Activated naive CD4-positive, alpha-beta T cell treated with anti-CD3 and anti-CD28 coated beads, Interleukin-2, amount 10 ng/mL, durations not matched to agents 7 days and 5 days (primary cell): ENCODE results near the gene LIPH.
"Not testable (repeated sequence)": the region's sequence is repeated elsewhere in the genome, so short reads cannot be mapped to it uniquely, and the experiment has no call there.

ENCODE experiments used
- CTCF ChIA-PET: fragments of 350-600 bp; sonication (Branson Sonifier 250); formaldehyde crosslinking; loops from one replicate; lab custom pipeline; 2021; ENCODE audit warnings: antibody characterized with exemption; lab: Charles Lee
- DNase-seq: peaks from one replicate; pipeline ENCODE4 v3.0.0-alpha.2; 2020
- H3K27ac Mint-ChIP-seq: one replicate; pipeline ENCODE4 v1.8.0; 2021; ENCODE audit warnings: mild to moderate bottlenecking, moderate library complexity, mixed read lengths
- H3K27me3 Mint-ChIP-seq: one replicate; pipeline ENCODE4 v1.8.0; 2021; ENCODE audit warnings: mild to moderate bottlenecking, mixed read lengths
- H3K36me3 Mint-ChIP-seq: one replicate; pipeline ENCODE4 v1.8.0; 2021; ENCODE audit warnings: mixed read lengths
- H3K4me1 Mint-ChIP-seq: one replicate; pipeline ENCODE4 v1.8.0; 2021; ENCODE audit warnings: mixed read lengths
- H3K4me3 Mint-ChIP-seq: one replicate; pipeline ENCODE4 v1.8.0; 2021; ENCODE audit warnings: mild to moderate bottlenecking, moderate library complexity, mixed read lengths
- H3K9me3 Mint-ChIP-seq: one replicate; pipeline ENCODE4 v1.8.0; 2021; ENCODE audit warnings: mixed read lengths

The LIPH gene

GRCh38 chr3:185489462-185489861, 62.9 kb downstream of the LIPH start:
- Mint-ChIP-seq H3K9me3 (no peaks in the 10 kb centered on the region), H3K27me3 (no peaks in the 10 kb centered on the region), H3K4me3 (no peak overlapping the region), H3K36me3 (peaks cover 37% of the 10 kb centered on the region), H3K4me1 (peaks cover 22% of the 10 kb centered on the region), H3K27ac (no peak overlapping the region)
- DNase-seq = no peak
- CTCF ChIA-PET = no interaction called here

GRCh38 chr3:185488465-185488864, 63.9 kb downstream of the LIPH start:
- Mint-ChIP-seq H3K27me3 (no peaks in the 10 kb centered on the region), H3K4me1 (peaks cover 21% of the 10 kb centered on the region), H3K27ac (no peak overlapping the region), H3K4me3 (no peak overlapping the region), H3K9me3 (no peaks in the 10 kb centered on the region), H3K36me3 (peaks cover 31% of the 10 kb centered on the region)
- no peak for DNase-seq
- CTCF ChIA-PET = interaction anchor here (1.4 kb wide), 1 partner anchor 28 kb away, joined by 4 read pairs; no protein-coding TSS in a partner anchor

DNA sequence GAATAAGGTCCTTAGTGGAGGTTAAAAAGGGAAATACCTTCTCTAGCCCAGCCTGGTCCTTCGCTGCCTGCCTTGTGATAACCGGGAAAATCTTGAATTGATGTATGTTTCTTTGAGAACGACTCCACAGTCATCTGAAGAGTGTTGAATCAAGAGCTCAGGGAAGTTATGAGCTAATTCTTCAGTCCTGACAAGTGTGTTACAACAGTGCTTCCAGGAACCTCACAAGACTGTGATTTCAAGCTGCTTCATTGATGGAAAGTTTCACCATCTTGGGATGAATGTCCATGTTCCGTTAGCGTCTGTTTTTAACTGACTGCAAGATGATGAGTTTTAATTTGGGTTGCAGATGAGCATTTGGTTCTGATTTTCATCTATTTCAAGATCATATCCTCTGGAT, 66.0 kb downstream of the LIPH start:
- peaks cover 18% of the 10 kb centered on the region for H3K4me1 Mint-ChIP-seq
- CTCF ChIA-PET = no interaction called here
- H3K27me3 Mint-ChIP-seq = no peaks in the 10 kb centered on the region
- H3K9me3 Mint-ChIP-seq = peaks cover 3% of the 10 kb centered on the region
- no peak overlapping the region for H3K27ac Mint-ChIP-seq
- no peak overlapping the region for H3K4me3 Mint-ChIP-seq
- peaks cover 37% of the 10 kb centered on the region for H3K36me3 Mint-ChIP-seq
- no peak for DNase-seq

- CTCF ChIA-PET = no interaction called here
- DNase-seq = no peak
- Mint-ChIP-seq H3K27ac (no peak overlapping the region), H3K9me3 (peaks cover 5% of the 10 kb centered on the region), H3K4me1 (peaks cover 16% of the 10 kb centered on the region), H3K27me3 (no peaks in the 10 kb centered on the region), H3K36me3 (peaks cover 38% of the 10 kb centered on the region), H3K4me3 (no peak overlapping the region)
Measured at GRCh38 chr3:185484296-185484695, 68.1 kb downstream of the LIPH start.

GRCh38 chr3:185479373-185479945, 72.9 kb downstream of the LIPH start:
- Mint-ChIP-seq H3K9me3 (peaks cover 5% of the 10 kb centered on the region), H3K4me3 (no peak overlapping the region), H3K4me1 (peaks cover 16% of the 10 kb centered on the region), H3K27me3 (no peaks in the 10 kb centered on the region), H3K36me3 (peaks cover 30% of the 10 kb centered on the region), H3K27ac (no peak overlapping the region)
- CTCF ChIA-PET = interaction anchor here (1.0 kb wide), 1 partner anchor 10 kb away, joined by 3 read pairs; no protein-coding TSS in a partner anchor
- no peak for DNase-seq

DNA sequence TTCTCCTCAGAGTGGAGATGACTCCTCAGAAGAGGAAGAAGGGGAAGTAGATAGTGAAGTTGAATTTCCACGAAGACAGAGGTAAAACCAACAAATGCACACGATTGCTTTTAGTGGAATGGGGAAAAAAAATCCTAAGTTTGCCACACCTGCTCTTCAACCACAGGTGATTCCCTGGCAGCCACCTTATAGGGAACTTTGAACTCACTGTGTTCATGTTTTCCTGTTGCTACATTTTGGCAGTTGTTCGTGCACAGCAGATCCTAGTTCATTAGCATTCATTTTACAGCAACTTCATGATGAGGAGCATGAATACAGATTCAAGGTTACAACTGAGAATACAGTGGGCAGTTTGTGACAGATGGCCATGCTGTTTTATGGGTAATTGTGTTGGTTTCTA, 75.1 kb downstream of the LIPH start:
- Mint-ChIP-seq H3K4me1 (peaks cover under 1% of the 10 kb centered on the region), H3K27me3 (no peaks in the 10 kb centered on the region), H3K4me3 (no peak overlapping the region), H3K36me3 (peaks cover 18% of the 10 kb centered on the region), H3K27ac (no peak overlapping the region), H3K9me3 (peaks cover 2% of the 10 kb centered on the region)
- CTCF ChIA-PET = interaction anchor here (1.3 kb wide), 1 partner anchor 98 kb away, joined by 3 read pairs; no protein-coding TSS in a partner anchor
- no peak for DNase-seq

- not testable (repeated sequence) for H3K4me1 Mint-ChIP-seq, DNase-seq, H3K4me3 Mint-ChIP-seq, H3K36me3 Mint-ChIP-seq, H3K27me3 Mint-ChIP-seq, H3K27ac Mint-ChIP-seq, H3K9me3 Mint-ChIP-seq
- CTCF ChIA-PET = interaction anchor here (1.0 kb wide), 1 partner anchor 100 kb away, joined by 5 read pairs; no protein-coding TSS in a partner anchor
Measured at GRCh38 chr3:185474922-185475321, 77.5 kb downstream of the LIPH start.

DNA sequence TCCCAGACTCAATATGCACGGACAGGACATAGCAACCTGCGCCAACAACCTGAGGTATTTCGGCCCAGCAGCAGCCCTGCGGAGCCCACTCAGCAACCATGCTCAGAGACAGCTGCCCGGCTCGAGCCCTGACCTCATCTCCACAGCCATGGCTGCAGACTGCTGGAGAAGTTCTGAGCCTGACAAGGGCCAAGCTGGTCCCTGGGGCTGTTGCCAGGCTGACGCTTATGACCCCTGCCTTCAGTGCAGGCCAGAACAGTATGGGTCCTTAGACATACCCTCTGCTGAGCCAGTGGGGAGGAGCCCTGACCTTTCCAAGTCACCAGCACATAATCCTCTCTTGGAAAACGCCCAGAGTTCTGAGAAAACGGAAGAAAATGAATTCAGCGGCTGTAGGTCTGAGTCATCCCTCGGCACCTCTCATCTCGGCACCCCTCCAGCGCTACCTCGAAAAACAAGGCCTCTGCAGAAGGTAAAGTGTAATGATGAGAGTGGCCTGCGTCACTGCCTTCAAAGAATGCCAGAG, 79.0 kb downstream of the LIPH start:
- no peak overlapping the region for H3K4me3 Mint-ChIP-seq
- no peaks in the 10 kb centered on the region for H3K27me3 Mint-ChIP-seq
- CTCF ChIA-PET = no interaction called here
- H3K4me1 Mint-ChIP-seq = peaks cover 7% of the 10 kb centered on the region
- H3K27ac Mint-ChIP-seq = no peak overlapping the region
- no peak for DNase-seq
- H3K9me3 Mint-ChIP-seq = no peaks in the 10 kb centered on the region
- peaks cover 3% of the 10 kb centered on the region for H3K36me3 Mint-ChIP-seq

GRCh38 chr3:185470323-185470722, 82.1 kb downstream of the LIPH start:
- H3K9me3 Mint-ChIP-seq = no peaks in the 10 kb centered on the region
- no peak for DNase-seq
- peaks cover 1% of the 10 kb centered on the region for H3K36me3 Mint-ChIP-seq
- peaks cover 7% of the 10 kb centered on the region for H3K4me1 Mint-ChIP-seq
- no peaks in the 10 kb centered on the region for H3K27me3 Mint-ChIP-seq
- CTCF ChIA-PET = interaction anchor here (0.7 to 1.4 kb wide), 2 partner anchors 10 to 17 kb away, joined by 3 read pairs; no protein-coding TSS in a partner anchor
- H3K27ac Mint-ChIP-seq = no peak overlapping the region
- no peak overlapping the region for H3K4me3 Mint-ChIP-seq

- no peak for DNase-seq
- Mint-ChIP-seq H3K27me3 (no peaks in the 10 kb centered on the region), H3K4me1 (peaks cover 7% of the 10 kb centered on the region), H3K4me3 (no peak overlapping the region), H3K27ac (no peak overlapping the region), H3K36me3 (peaks cover 1% of the 10 kb centered on the region), H3K9me3 (no peaks in the 10 kb centered on the region)
- CTCF ChIA-PET = interaction anchor here (1.4 to 1.8 kb wide), 2 partner anchors 10 to 105 kb away, joined by 3 to 4 read pairs; no protein-coding TSS in a partner anchor
Measured at GRCh38 chr3:185469542-185469941, 82.8 kb downstream of the LIPH start.

DNA sequence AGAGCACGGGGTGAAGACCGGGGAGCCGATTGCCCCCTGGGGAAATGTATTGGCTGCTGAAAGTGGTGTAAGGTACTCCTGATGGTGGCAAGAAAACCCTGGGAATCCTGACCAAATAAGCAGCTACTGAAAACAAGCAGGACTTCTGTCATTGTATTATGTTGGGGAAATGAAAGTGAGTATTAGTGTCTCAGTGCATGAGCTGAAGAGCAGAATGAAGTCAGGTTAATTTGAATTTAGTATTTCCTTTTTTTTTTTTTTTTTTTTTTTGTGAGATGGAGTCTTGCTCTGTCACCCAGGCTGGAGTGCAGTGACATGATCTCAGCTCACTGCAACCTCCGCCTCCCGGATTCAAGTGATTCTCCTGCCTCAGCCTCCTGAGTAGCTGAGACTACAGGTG, 86.3 kb downstream of the LIPH start:
- H3K27ac Mint-ChIP-seq, H3K27me3 Mint-ChIP-seq, H3K36me3 Mint-ChIP-seq, H3K4me3 Mint-ChIP-seq, DNase-seq, H3K9me3 Mint-ChIP-seq, H3K4me1 Mint-ChIP-seq: not testable (repeated sequence)
- CTCF ChIA-PET = interaction anchor here (0.9 kb wide), 1 partner anchor 9 kb away, joined by 3 read pairs; no protein-coding TSS in a partner anchor

GRCh38 chr3:185465471-185465870, 86.9 kb downstream of the LIPH start:
- Mint-ChIP-seq H3K27me3 (no peaks in the 10 kb centered on the region), H3K4me3 (no peak overlapping the region), H3K27ac (no peak overlapping the region), H3K9me3 (no peaks in the 10 kb centered on the region), H3K4me1 (peaks cover 5% of the 10 kb centered on the region), H3K36me3 (no peaks in the 10 kb centered on the region)
- no peak for DNase-seq
- CTCF ChIA-PET = interaction anchor here (0.9 kb wide), 1 partner anchor 8 kb away, joined by 3 read pairs; no protein-coding TSS in a partner anchor

DNA sequence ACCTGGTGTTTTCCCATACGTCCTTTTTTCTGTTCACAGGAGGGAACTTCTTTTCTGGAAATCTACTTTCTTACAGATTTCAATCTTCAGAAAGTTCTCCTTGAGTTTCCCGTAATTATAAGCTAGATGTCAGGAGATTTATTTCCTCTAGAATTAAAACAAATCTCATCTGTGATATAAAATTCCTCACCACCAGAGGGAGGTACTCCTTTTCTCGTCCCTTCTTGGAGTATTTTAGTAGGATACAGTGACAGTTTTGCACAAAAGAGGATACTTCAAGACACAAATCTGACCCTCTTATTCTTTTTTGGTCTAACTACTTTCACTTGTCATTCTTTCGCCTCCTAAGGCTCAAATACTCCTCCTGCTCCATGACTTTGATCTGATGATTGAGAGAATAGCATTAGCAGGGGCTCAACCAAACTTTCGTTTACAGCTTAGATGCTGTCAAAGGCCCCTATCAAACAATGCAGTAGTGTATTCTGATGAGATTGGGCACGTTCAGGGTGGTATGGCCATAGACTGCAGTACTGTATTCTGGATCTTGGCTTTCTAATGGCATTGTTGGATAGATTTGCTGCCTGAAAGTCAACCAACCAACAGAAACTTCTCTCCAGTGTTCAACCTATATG, 91.6 kb downstream of the LIPH start:
- CTCF ChIA-PET = interaction anchor here (0.9 to 5.1 kb wide), 10 partner anchors 9 to 136 kb away, joined by 3 to 18 read pairs (median 3); partner anchors contain the start of genes LIPH and SENP2
- DNase-seq = no peak
- no peak overlapping the region for H3K4me3 Mint-ChIP-seq
- H3K27me3 Mint-ChIP-seq = no peaks in the 10 kb centered on the region
- H3K4me1 Mint-ChIP-seq = no peaks in the 10 kb centered on the region
- no peaks in the 10 kb centered on the region for H3K36me3 Mint-ChIP-seq
- H3K27ac Mint-ChIP-seq = no peak overlapping the region
- no peaks in the 10 kb centered on the region for H3K9me3 Mint-ChIP-seq

DNA sequence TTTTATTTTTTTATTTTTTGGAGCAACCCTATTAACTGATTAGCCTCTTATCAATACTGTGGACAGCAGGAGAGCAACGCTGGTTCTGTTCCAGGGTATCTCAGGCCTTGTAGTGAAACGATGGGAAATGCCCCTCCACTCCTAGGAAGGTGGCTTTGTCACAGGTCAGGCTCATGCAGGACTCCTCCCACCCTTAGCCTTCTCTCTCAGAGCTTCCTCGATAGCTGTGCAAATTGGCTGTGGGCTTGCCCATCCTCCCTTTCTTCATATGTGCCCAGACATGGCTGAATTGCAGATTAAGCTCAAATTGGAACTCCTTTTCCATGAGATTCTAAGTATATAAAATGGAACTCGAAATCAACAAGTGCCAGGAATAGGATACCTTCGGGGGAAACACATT, 92.1 kb downstream of the LIPH start:
- Mint-ChIP-seq H3K36me3 (no peaks in the 10 kb centered on the region), H3K9me3 (no peaks in the 10 kb centered on the region), H3K4me1 (no peaks in the 10 kb centered on the region), H3K4me3 (no peak overlapping the region), H3K27me3 (no peaks in the 10 kb centered on the region), H3K27ac (no peak overlapping the region)
- CTCF ChIA-PET = interaction anchor here (0.9 to 5.1 kb wide), 8 partner anchors 9 to 126 kb away, joined by 3 to 18 read pairs (median 4); partner anchors contain the start of genes LIPH and SENP2
- no peak for DNase-seq
